Immature natural killer cell (primary cell): ENCODE data around the gene SMIM10L1. TPM values are rescaled to one million over a fixed set of nuclear protein-coding genes. Genes with fewer than 3 reads are reported as not detected.

Source experiments
- polyA plus RNA-seq, 3 donors: library from polyadenylated mRNA; unstranded; fragments of 300-500 nt; fragmentation: Illumina TruSeq; gene quantifications; one replicate each; pipeline ENCODE4 v1.2.3, GENCODE V29; 2021

The SMIM10L1 gene
- polyA plus RNA-seq, 3 donors from 2014 or later: 8.8 to 12.9 (median 12.8) TPM

Other genes starting within 250 kb of the SMIM10L1 start
- gene PRH2, start 242.0 kb upstream of the SMIM10L1 start, polyA plus RNA-seq: not detected
- gene TAS2R14, start 231.9 kb upstream of the SMIM10L1 start, polyA plus RNA-seq: 1 to 10 TPM in 1 of 3 donors, under 1 TPM in 1, not detected in 1; 0.81 to 1.0 TPM
- gene TAS2R50, start 184.3 kb upstream of the SMIM10L1 start, polyA plus RNA-seq: not detected
- gene TAS2R20, start 172.9 kb upstream of the SMIM10L1 start, polyA plus RNA-seq: under 1 TPM in 1 of 3 donors, not detected in 2; 0.17 TPM
- not detected for gene TAS2R19, start 148.6 kb upstream of the SMIM10L1 start, polyA plus RNA-seq
- gene TAS2R31, start 139.8 kb upstream of the SMIM10L1 start, polyA plus RNA-seq: not detected
- not detected for gene TAS2R46, start 108.9 kb upstream of the SMIM10L1 start, polyA plus RNA-seq
- gene TAS2R43, start 78.9 kb upstream of the SMIM10L1 start, polyA plus RNA-seq: not detected
- gene TAS2R30, start 36.5 kb upstream of the SMIM10L1 start, polyA plus RNA-seq: not detected
- not detected for gene TAS2R42, start 15.7 kb downstream of the SMIM10L1 start, polyA plus RNA-seq
- gene PRB3, start 98.5 kb downstream of the SMIM10L1 start, polyA plus RNA-seq: not detected
- not detected for gene PRB4, start 139.2 kb downstream of the SMIM10L1 start, polyA plus RNA-seq
- not detected for gene PRB2, start 224.4 kb downstream of the SMIM10L1 start, polyA plus RNA-seq